Testis (tissue), 2 donors: ENCODE data around the gene RXYLT1.
"Not testable (repeated sequence)": the region's sequence is repeated elsewhere in the genome, so short reads cannot be mapped to it uniquely, and the experiment has no call there.

ENCODE experiments used
- POLR2A ChIP-seq: fragments of 450-650 bp; IDR thresholded peaks from one replicate; pipeline ENCODE4 v1.6.1; 2017; ENCODE audit warnings: antibody characterized with exemption, mild to moderate bottlenecking, moderate library complexity
- TF ChIP-seq, protein P1 (sequence below), 3 experiments: fragments of 450-650 bp in 2 of 3; fragments of 200-600 bp in 1 of 3; sonication (generic) in 1 of 3; IDR thresholded peaks; one replicate each; pipeline ENCODE4 v1.5.1; 2016 to 2019; ENCODE audit warnings: antibody characterized with exemption in 3 of 3, mild to moderate bottlenecking in 2 of 3, moderate library complexity in 1 of 3

DNA sequence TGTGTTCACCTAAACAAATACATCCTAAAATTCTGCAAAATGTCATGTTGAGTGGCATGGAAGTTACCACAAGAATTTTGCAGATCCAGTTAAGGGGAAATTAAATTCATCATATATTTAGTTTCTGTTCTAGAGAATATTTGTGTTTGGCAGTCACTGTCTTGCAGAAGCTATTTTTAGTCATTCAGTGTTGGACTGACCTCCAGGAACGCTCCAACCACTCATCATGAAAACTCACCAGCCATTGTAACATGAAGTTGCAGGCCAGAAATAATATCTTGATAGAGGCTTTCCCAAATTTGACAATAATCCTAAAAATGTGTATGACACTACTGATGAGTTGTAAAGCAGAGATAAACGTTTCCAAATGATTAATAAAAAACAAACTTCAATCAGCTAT, 35.6 kb upstream of the RXYLT1 start:
- TF ChIP-seq, protein P1, sequence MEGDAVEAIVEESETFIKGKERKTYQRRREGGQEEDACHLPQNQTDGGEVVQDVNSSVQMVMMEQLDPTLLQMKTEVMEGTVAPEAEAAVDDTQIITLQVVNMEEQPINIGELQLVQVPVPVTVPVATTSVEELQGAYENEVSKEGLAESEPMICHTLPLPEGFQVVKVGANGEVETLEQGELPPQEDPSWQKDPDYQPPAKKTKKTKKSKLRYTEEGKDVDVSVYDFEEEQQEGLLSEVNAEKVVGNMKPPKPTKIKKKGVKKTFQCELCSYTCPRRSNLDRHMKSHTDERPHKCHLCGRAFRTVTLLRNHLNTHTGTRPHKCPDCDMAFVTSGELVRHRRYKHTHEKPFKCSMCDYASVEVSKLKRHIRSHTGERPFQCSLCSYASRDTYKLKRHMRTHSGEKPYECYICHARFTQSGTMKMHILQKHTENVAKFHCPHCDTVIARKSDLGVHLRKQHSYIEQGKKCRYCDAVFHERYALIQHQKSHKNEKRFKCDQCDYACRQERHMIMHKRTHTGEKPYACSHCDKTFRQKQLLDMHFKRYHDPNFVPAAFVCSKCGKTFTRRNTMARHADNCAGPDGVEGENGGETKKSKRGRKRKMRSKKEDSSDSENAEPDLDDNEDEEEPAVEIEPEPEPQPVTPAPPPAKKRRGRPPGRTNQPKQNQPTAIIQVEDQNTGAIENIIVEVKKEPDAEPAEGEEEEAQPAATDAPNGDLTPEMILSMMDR (IDR thresholded peaks at IDR 0.05): not testable (repeated sequence)
- not testable (repeated sequence) for TF ChIP-seq POLR2A
